ENCODE measurements around the gene ADCY3.

DNA sequence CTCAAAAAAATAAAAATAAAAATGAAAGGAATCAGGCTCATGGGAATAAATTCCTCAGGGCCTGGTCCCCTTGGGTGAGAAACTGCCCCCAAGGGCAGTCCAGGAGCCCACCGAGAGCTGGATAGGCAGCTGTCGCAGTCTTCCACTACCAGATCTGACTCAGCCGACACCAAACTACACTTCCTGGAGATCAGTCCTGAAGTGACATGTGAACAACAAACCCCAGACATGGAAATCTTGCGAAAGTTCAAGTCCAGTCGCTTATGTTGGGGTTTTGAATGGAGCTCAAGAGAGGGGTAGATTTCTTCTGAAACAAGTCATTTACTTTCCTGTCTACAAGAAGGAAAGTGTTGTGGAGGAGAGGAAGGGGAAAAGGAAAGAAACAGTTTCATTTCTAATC lies 12.9 kb downstream of the ADCY3 start:
- TF ChIP-seq, protein P1, sequence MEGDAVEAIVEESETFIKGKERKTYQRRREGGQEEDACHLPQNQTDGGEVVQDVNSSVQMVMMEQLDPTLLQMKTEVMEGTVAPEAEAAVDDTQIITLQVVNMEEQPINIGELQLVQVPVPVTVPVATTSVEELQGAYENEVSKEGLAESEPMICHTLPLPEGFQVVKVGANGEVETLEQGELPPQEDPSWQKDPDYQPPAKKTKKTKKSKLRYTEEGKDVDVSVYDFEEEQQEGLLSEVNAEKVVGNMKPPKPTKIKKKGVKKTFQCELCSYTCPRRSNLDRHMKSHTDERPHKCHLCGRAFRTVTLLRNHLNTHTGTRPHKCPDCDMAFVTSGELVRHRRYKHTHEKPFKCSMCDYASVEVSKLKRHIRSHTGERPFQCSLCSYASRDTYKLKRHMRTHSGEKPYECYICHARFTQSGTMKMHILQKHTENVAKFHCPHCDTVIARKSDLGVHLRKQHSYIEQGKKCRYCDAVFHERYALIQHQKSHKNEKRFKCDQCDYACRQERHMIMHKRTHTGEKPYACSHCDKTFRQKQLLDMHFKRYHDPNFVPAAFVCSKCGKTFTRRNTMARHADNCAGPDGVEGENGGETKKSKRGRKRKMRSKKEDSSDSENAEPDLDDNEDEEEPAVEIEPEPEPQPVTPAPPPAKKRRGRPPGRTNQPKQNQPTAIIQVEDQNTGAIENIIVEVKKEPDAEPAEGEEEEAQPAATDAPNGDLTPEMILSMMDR (IDR thresholded peaks at IDR 0.05): no peak
- TF ChIP-seq POLR2A (IDR thresholded peaks at IDR 0.05): no peak

Data from adrenal gland (tissue), 5 donors.